Trophoblast cell (in vitro differentiated cells and primary cell): Measurements from ENCODE around the gene FER.

Source experiments
- DNase-seq, 2 donors: peaks; one replicate each; pipeline ENCODE4 v3.0.0-alpha.2; 2016
- H2AFZ ChIP-seq: 2 replicates; pipeline ENCODE4 v1.6.1; 2013; ENCODE audit warnings: low read length, moderate library complexity, mild to moderate bottlenecking; ENCODE audit not compliant: insufficient read depth, poor library complexity
- H2AK5ac ChIP-seq: 2 replicates; pipeline ENCODE4 v1.6.1; 2013; ENCODE audit warnings: mild to moderate bottlenecking, low read length
- H2BK120ac ChIP-seq: 2 replicates; pipeline ENCODE4 v1.6.1; 2013; ENCODE audit warnings: low read length, mild to moderate bottlenecking, moderate library complexity; ENCODE audit not compliant: insufficient read depth, poor library complexity
- H2BK12ac ChIP-seq: 2 replicates; pipeline ENCODE4 v1.6.1; 2013; ENCODE audit warnings: mild to moderate bottlenecking, low read length, moderate library complexity
- H2BK5ac ChIP-seq: 2 replicates; pipeline ENCODE4 v1.6.1; 2013; ENCODE audit warnings: low read length, low read depth, moderate library complexity, mild to moderate bottlenecking; ENCODE audit not compliant: poor library complexity
- H3K14ac ChIP-seq: 2 replicates; pipeline ENCODE4 v1.6.1; 2013; ENCODE audit warnings: mild to moderate bottlenecking, low read length
- H3K18ac ChIP-seq: 2 replicates; pipeline ENCODE4 v1.6.1; 2013; ENCODE audit warnings: mild to moderate bottlenecking, low read length
- H3K23ac ChIP-seq: 2 replicates; pipeline ENCODE4 v1.6.1; 2013; ENCODE audit warnings: low read length
- H3K27ac ChIP-seq: 2 replicates; pipeline ENCODE4 v1.5.1; 2013; ENCODE audit warnings: low read depth, mild to moderate bottlenecking, inconsistent platforms, low read length, moderate library complexity
- H3K27me3 ChIP-seq: 2 replicates; pipeline ENCODE4 v1.6.1; 2013; ENCODE audit warnings: inconsistent platforms, mild to moderate bottlenecking, low read length, moderate library complexity; ENCODE audit not compliant: insufficient read depth
- H3K36me3 ChIP-seq, 2 experiments: 1 replicate in 1 of 2; 2 replicates in 1 of 2; pipeline ENCODE4 v1.6.1; 2013; ENCODE audit warnings: low read length in 2 of 2, mild to moderate bottlenecking in 2 of 2, moderate library complexity in 1 of 2; ENCODE audit not compliant: insufficient read depth in 2 of 2, control insufficient read depth in 1 of 2
- H3K4ac ChIP-seq: 2 replicates; pipeline ENCODE4 v1.6.1; 2013; ENCODE audit warnings: low read depth, mild to moderate bottlenecking, low read length, moderate library complexity
- H3K4me1 ChIP-seq, 2 experiments: 1 replicate in 1 of 2; 2 replicates in 1 of 2; pipeline ENCODE4 v1.6.1; 2013; ENCODE audit warnings: low read length in 2 of 2, mild to moderate bottlenecking in 2 of 2, moderate library complexity in 1 of 2; ENCODE audit not compliant: insufficient read depth in 2 of 2, control insufficient read depth in 1 of 2
- H3K4me2 ChIP-seq: 2 replicates; pipeline ENCODE4 v1.6.1; 2013; ENCODE audit warnings: inconsistent platforms, mild to moderate bottlenecking, low read length, moderate library complexity
- H3K4me3 ChIP-seq: 2 replicates; pipeline ENCODE4 v1.5.1; 2013; ENCODE audit warnings: mild to moderate bottlenecking, low read depth, low read length, inconsistent platforms
- H3K79me1 ChIP-seq: one replicate; pipeline ENCODE4 v1.6.1; 2013; ENCODE audit warnings: low read length
- H3K79me2 ChIP-seq: 2 replicates; pipeline ENCODE4 v1.6.1; 2013; ENCODE audit warnings: low read length, mild to moderate bottlenecking; ENCODE audit not compliant: control insufficient read depth, insufficient read depth, poor library complexity
- H3K9ac ChIP-seq: 2 replicates; pipeline ENCODE4 v1.6.1; 2013; ENCODE audit warnings: mild to moderate bottlenecking, low read length
- H3K9me3 ChIP-seq: 2 replicates; pipeline ENCODE4 v1.6.1; 2013; ENCODE audit warnings: low read depth, mild to moderate bottlenecking, control low read depth, inconsistent platforms, low read length; ENCODE audit not compliant: insufficient read depth
- H4K12ac ChIP-seq: 2 replicates; pipeline ENCODE4 v1.6.1; 2013; ENCODE audit warnings: low read depth, mild to moderate bottlenecking, low read length, moderate library complexity
- H4K8ac ChIP-seq: 2 replicates; pipeline ENCODE4 v1.6.1; 2013; ENCODE audit warnings: low read depth, mild to moderate bottlenecking, low read length, moderate library complexity
- H4K91ac ChIP-seq: one replicate; pipeline ENCODE4 v1.6.1; 2013; ENCODE audit warnings: low read depth, mild to moderate bottlenecking, low read length, moderate library complexity
- WGBS: extraction: QIAGEN DNeasy Blood & Tissue Kit; methylation state at CpG from one replicate; pipeline ENCODE4 v1.1.7; 2013; ENCODE audit warnings: missing lambda C conversion rate; ENCODE audit not compliant: insufficient read length, insufficient coverage; ENCODE audit errors: extremely low coverage; 5-methylcytosine and 5-hydroxymethylcytosine counted together

The FER gene

GRCh38 chr5:109121225-109121624 is 373.5 kb downstream of the FER start:
- no peaks in the 10 kb centered on the region for H3K36me3 ChIP-seq
- no peak overlapping the region for H3K4me3 ChIP-seq
- H3K18ac ChIP-seq, result no peak overlapping the region
- no peak overlapping the region for H3K4me2 ChIP-seq
- DNase-seq, result no peak
- H3K9me3 ChIP-seq, result no peaks in the 10 kb centered on the region
- H3K4ac ChIP-seq, result no peak overlapping the region
- no peak overlapping the region for H4K8ac ChIP-seq
- no peaks in the 10 kb centered on the region for H3K79me2 ChIP-seq
- H2BK120ac ChIP-seq, result no peak overlapping the region
- no peak overlapping the region for H3K27ac ChIP-seq
- H3K14ac ChIP-seq, result no peak overlapping the region
- no peak overlapping the region for H2AK5ac ChIP-seq
- H3K27me3 ChIP-seq, result no peaks in the 10 kb centered on the region
- no peak overlapping the region for H4K91ac ChIP-seq
- no peak overlapping the region for H2BK5ac ChIP-seq
- no peak overlapping the region for H2AFZ ChIP-seq
- H3K23ac ChIP-seq, result no peak overlapping the region
- H3K4me1 ChIP-seq, result no peaks in the 10 kb centered on the region
- no CpG with 5 or more reads among the region's 3 CpGs for WGBS
- no peak overlapping the region for H2BK12ac ChIP-seq
- H4K12ac ChIP-seq, result no peak overlapping the region
- no peak overlapping the region for H3K9ac ChIP-seq
- H3K79me1 ChIP-seq, result no peaks in the 10 kb centered on the region

GRCh38 chr5:109125755-109126429 is 378.2 kb downstream of the FER start:
- no peak overlapping the region for H3K18ac ChIP-seq
- no CpG with 5 or more reads among the region's 6 CpGs for WGBS

GRCh38 chr5:109126481-109126880 is 378.8 kb downstream of the FER start:
- no peaks in the 10 kb centered on the region for H3K4me1 ChIP-seq
- no peak overlapping the region for H2AFZ ChIP-seq
- H3K18ac ChIP-seq, result no peak overlapping the region
- H3K14ac ChIP-seq, result no peak overlapping the region
- H3K79me1 ChIP-seq, result no peaks in the 10 kb centered on the region
- H3K4me3 ChIP-seq, result no peak overlapping the region
- H4K91ac ChIP-seq, result no peak overlapping the region
- H2BK120ac ChIP-seq, result no peak overlapping the region
- no peak overlapping the region for H3K27ac ChIP-seq
- no peak overlapping the region for H3K9ac ChIP-seq
- no peak overlapping the region for H3K4me2 ChIP-seq
- no peaks in the 10 kb centered on the region for H3K27me3 ChIP-seq
- H2BK12ac ChIP-seq, result no peak overlapping the region
- H3K9me3 ChIP-seq, result no peaks in the 10 kb centered on the region
- no peaks in the 10 kb centered on the region for H3K79me2 ChIP-seq
- no peak overlapping the region for H4K8ac ChIP-seq
- no peak overlapping the region for H3K4ac ChIP-seq
- H3K23ac ChIP-seq, result no peak overlapping the region
- no peak for DNase-seq
- no peak overlapping the region for H4K12ac ChIP-seq
- no peaks in the 10 kb centered on the region for H3K36me3 ChIP-seq
- H2AK5ac ChIP-seq, result no peak overlapping the region
- H2BK5ac ChIP-seq, result no peak overlapping the region
- no CpG with 5 or more reads among the region's 1 CpG for whole genome bisulfite sequencing

More at GRCh38 chr5:109125755-109126429, 378.2 kb downstream of the FER start:
- no peak for DNase-seq
- no peak overlapping the region for H3K9ac ChIP-seq
- no peak overlapping the region for H2BK120ac ChIP-seq
- H3K36me3 ChIP-seq, result no peaks in the 10 kb centered on the region
- no peak overlapping the region for H3K27ac ChIP-seq
- H2BK12ac ChIP-seq, result no peak overlapping the region
- no peak overlapping the region for H3K4me2 ChIP-seq
- H3K14ac ChIP-seq, result no peak overlapping the region
- no peaks in the 10 kb centered on the region for H3K27me3 ChIP-seq
- no peak overlapping the region for H3K4ac ChIP-seq
- no peak overlapping the region for H4K12ac ChIP-seq
- no peaks in the 10 kb centered on the region for H3K4me1 ChIP-seq
- H3K4me3 ChIP-seq, result no peak overlapping the region
- no peak overlapping the region for H3K23ac ChIP-seq
- no peak overlapping the region for H2AK5ac ChIP-seq
- no peak overlapping the region for H2BK5ac ChIP-seq
- no peak overlapping the region for H4K8ac ChIP-seq
- H4K91ac ChIP-seq, result no peak overlapping the region
- H3K9me3 ChIP-seq, result no peaks in the 10 kb centered on the region
- no peaks in the 10 kb centered on the region for H3K79me2 ChIP-seq
- no peak overlapping the region for H2AFZ ChIP-seq
- no peaks in the 10 kb centered on the region for H3K79me1 ChIP-seq

DNA sequence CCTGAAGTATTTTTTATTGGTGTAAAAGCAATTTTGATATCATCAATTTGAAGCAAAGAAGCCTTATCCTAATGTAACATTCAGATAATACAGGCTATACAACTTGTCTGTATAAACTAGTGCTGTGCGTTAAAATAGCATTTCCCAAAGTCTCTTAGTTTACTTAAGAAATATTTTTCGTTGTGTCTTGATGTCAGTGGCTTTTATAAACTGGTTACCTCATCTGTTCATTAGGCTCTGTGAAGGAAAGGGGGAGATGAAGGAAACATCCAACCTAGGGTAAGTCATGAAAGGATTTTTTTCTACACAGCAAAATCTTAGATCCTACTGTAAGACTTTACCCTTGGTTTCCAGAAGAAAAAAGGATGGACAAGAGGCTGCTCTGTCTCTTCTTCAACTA is 389.2 kb downstream of the FER start:
- Histone ChIP-seq H2BK12ac (no peak overlapping the region), H3K4ac (no peak overlapping the region), H3K18ac (no peak overlapping the region), H2BK120ac (no peak overlapping the region), H3K79me1 (no peaks in the 10 kb centered on the region), H3K9ac (no peak overlapping the region), H2AK5ac (no peak overlapping the region), H3K4me1 (no peaks in the 10 kb centered on the region), H4K12ac (no peak overlapping the region), H2BK5ac (no peak overlapping the region), H3K4me2 (no peak overlapping the region), H3K27me3 (no peaks in the 10 kb centered on the region), H3K9me3 (no peaks in the 10 kb centered on the region), H3K4me3 (no peak overlapping the region), H3K14ac (no peak overlapping the region), H3K79me2 (no peaks in the 10 kb centered on the region), H2AFZ (no peak overlapping the region), H3K36me3 (no peaks in the 10 kb centered on the region), H3K27ac (no peak overlapping the region), H4K91ac (no peak overlapping the region), H4K8ac (no peak overlapping the region), H3K23ac (no peak overlapping the region)
- WGBS, result no CpG with 5 or more reads among the region's 2 CpGs
- DNase-seq, result no peak
